ENCODE results near the gene UGT1A3.

UGT1A3 gene

GRCh38 chr2:233814056-233814835, 85.4 kb downstream of the UGT1A3 start:
- no peaks in the 10 kb centered on the region for H3K36me3 ChIP-seq (ENCODE audit: insufficient read depth, low read depth, low read length)
- H3K9ac ChIP-seq (ENCODE audit: low read depth, low read length) = no peak overlapping the region
- no peak overlapping the region for H3K27ac ChIP-seq (ENCODE audit: low read length)
- H3K4me3 ChIP-seq (ENCODE audit: low read length) = no peak overlapping the region
- no peaks in the 10 kb centered on the region for H3K9me3 ChIP-seq (ENCODE audit: insufficient read depth, low read depth, low read length)
- no peaks in the 10 kb centered on the region for H3K4me1 ChIP-seq (ENCODE audit: insufficient read depth, low read length)
- no peaks in the 10 kb centered on the region for H3K27me3 ChIP-seq (ENCODE audit: insufficient read depth, low read length)

DNA sequence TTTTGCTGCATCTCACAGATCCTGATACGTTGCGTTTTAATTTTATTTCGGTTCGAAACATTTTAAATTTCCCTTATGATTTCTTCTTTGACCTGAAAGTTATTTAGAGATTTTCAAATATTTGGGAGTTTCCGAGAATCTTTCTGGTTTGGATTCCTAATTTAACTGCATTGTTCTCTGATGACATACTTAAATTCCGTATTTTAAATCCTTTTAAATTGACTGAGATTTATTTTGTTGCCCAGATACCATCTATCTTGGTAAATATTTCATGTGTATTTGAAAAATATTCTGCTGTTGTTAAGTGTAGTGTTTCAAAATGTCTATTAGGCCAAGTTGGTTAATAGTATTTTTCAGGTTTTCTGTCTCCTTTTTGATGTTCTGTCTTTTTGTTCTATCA, 87.0 kb downstream of the UGT1A3 start:
- H3K9ac ChIP-seq (ENCODE audit: low read depth, low read length) = no peak overlapping the region
- H3K27ac ChIP-seq (ENCODE audit: low read length) = no peak overlapping the region
- H3K27me3 ChIP-seq (ENCODE audit: insufficient read depth, low read length) = no peaks in the 10 kb centered on the region
- H3K4me3 ChIP-seq (ENCODE audit: low read length) = no peak overlapping the region
- H3K9me3 ChIP-seq (ENCODE audit: insufficient read depth, low read depth, low read length) = no peaks in the 10 kb centered on the region
- H3K36me3 ChIP-seq (ENCODE audit: insufficient read depth, low read depth, low read length) = no peaks in the 10 kb centered on the region
- H3K4me1 ChIP-seq (ENCODE audit: insufficient read depth, low read length) = no peaks in the 10 kb centered on the region

DNA sequence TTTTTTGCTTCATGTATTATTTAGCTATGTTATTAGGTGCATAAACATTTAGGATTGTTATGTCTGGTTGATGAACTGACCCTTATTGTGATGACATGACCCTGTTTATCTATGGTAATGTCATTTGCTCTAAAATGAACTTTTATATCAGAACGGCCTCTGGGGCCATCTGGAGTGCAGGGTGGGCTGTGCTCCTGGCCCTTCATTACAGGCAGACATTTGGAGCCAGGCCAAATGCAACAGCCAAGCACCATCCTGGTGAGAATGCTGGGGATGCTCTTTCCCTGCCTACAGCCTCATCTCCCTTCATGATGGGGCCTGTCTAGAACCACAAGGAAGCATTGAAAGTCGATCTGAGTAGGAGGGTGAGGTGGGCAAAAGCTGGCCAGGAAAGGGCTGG, 87.5 kb downstream of the UGT1A3 start:
- no peaks in the 10 kb centered on the region for H3K36me3 ChIP-seq (ENCODE audit: insufficient read depth, low read depth, low read length)
- no peak overlapping the region for H3K27ac ChIP-seq (ENCODE audit: low read length)
- no peaks in the 10 kb centered on the region for H3K9me3 ChIP-seq (ENCODE audit: insufficient read depth, low read depth, low read length)
- no peak overlapping the region for H3K4me3 ChIP-seq (ENCODE audit: low read length)
- no peaks in the 10 kb centered on the region for H3K4me1 ChIP-seq (ENCODE audit: insufficient read depth, low read length)
- no peak overlapping the region for H3K9ac ChIP-seq (ENCODE audit: low read depth, low read length)
- no peaks in the 10 kb centered on the region for H3K27me3 ChIP-seq (ENCODE audit: insufficient read depth, low read length)

GRCh38 chr2:233816771-233817170, 87.9 kb downstream of the UGT1A3 start:
- H3K27ac ChIP-seq (ENCODE audit: low read length) = no peak overlapping the region
- H3K4me1 ChIP-seq (ENCODE audit: insufficient read depth, low read length) = no peaks in the 10 kb centered on the region
- no peaks in the 10 kb centered on the region for H3K27me3 ChIP-seq (ENCODE audit: insufficient read depth, low read length)
- H3K4me3 ChIP-seq (ENCODE audit: low read length) = no peak overlapping the region
- no peaks in the 10 kb centered on the region for H3K36me3 ChIP-seq (ENCODE audit: insufficient read depth, low read depth, low read length)
- no peak overlapping the region for H3K9ac ChIP-seq (ENCODE audit: low read depth, low read length)
- H3K9me3 ChIP-seq (ENCODE audit: insufficient read depth, low read depth, low read length) = no peaks in the 10 kb centered on the region

DNA sequence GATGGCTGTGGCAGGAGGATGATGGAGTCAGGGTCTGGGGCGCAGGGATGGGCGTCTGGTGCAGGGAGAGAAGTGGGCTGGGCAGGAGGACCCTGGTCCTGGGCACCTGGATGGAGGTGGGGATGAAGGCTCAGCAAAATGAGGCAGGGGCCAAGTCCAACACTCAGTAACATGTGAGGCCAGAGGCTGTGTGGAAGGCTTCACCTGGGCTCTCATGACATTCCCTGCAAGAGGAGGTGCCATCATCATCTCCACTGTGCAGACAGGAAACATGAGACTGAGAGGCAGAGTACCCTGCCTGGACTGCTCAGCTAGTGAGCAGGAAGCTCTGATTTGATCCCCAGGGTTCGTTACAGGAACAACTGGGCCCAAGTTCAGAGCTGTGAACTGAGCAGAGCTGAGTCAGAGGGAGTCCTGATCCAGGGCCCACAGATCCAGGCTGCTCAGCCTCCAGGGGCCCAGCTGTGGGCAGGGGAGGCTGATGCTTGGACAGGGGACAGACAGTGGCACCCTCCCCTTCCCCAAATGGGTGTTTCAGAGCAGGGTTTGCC, 88.6 kb downstream of the UGT1A3 start:
- H3K27me3 ChIP-seq (ENCODE audit: insufficient read depth, low read length) = no peaks in the 10 kb centered on the region
- no peaks in the 10 kb centered on the region for H3K4me1 ChIP-seq (ENCODE audit: insufficient read depth, low read length)
- H3K4me3 ChIP-seq (ENCODE audit: low read length) = no peak overlapping the region
- no peak overlapping the region for H3K27ac ChIP-seq (ENCODE audit: low read length)
- no peaks in the 10 kb centered on the region for H3K36me3 ChIP-seq (ENCODE audit: insufficient read depth, low read depth, low read length)
- H3K9ac ChIP-seq (ENCODE audit: low read depth, low read length) = no peak overlapping the region
- no peaks in the 10 kb centered on the region for H3K9me3 ChIP-seq (ENCODE audit: insufficient read depth, low read depth, low read length)

- Histone ChIP-seq H3K9me3 (ENCODE audit: insufficient read depth, low read depth, low read length) (no peaks in the 10 kb centered on the region), H3K27me3 (ENCODE audit: insufficient read depth, low read length) (no peaks in the 10 kb centered on the region), H3K36me3 (ENCODE audit: insufficient read depth, low read depth, low read length) (no peaks in the 10 kb centered on the region), H3K9ac (ENCODE audit: low read depth, low read length) (no peak overlapping the region), H3K4me1 (ENCODE audit: insufficient read depth, low read length) (no peaks in the 10 kb centered on the region), H3K4me3 (ENCODE audit: low read length) (no peak overlapping the region), H3K27ac (ENCODE audit: low read length) (no peak overlapping the region)
Observed at GRCh38 chr2:233817995-233818638, 89.3 kb downstream of the UGT1A3 start.

DNA sequence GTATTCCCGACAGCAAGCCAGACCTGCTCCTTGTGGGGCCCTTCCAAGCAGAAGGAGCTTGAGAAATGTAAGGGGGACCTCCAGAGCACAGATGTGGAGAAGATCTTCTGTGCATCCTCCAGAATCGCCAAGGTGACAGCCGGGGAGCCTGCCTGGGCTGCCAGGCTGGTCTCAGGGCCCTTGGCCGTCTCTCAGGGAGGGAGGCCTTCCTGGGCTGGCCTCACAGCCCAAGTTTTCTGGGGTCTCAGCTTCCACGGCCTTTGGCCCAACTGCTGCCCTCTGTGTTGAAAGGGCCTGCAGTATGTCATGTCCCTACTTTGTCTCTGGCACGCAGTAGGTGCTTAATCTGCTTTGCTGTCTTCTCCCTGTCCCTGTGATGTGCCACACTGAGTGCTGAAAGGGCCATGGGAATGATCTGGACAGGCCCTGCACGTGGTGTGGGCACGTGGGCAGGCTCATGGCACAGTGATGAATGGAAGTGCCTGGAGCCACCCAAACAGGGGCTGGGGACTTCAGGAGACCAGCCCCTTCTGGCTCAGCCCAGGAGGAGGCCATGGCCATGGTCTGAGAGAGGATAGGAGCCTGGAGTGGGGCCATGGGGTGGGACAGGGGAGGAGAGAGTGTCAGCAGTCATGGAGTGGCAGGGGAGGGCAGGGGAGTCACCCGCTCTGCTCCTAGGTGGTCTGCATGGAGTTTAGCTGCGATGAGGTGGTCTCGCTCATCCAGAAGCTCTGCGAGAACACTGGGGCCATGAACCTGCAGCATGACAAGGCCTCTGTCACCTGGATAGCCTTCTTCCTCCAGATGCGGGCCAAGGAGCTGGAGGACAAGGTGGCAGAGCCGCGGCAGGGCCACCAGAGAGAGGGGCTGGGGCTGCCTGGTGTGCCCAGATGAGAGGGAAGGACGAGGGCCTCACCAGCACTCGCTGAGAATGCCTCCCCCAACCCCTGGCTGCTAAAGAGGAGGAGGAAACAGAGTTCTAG, 90.1 kb downstream of the UGT1A3 start:
- no peak overlapping the region for H3K27ac ChIP-seq (ENCODE audit: low read length)
- H3K36me3 ChIP-seq (ENCODE audit: insufficient read depth, low read depth, low read length) = no peaks in the 10 kb centered on the region
- no peaks in the 10 kb centered on the region for H3K4me1 ChIP-seq (ENCODE audit: insufficient read depth, low read length)
- H3K4me3 ChIP-seq (ENCODE audit: low read length) = no peak overlapping the region
- H3K9me3 ChIP-seq (ENCODE audit: insufficient read depth, low read depth, low read length) = no peaks in the 10 kb centered on the region
- no peak overlapping the region for H3K9ac ChIP-seq (ENCODE audit: low read depth, low read length)
- H3K27me3 ChIP-seq (ENCODE audit: insufficient read depth, low read length) = no peaks in the 10 kb centered on the region

DNA sequence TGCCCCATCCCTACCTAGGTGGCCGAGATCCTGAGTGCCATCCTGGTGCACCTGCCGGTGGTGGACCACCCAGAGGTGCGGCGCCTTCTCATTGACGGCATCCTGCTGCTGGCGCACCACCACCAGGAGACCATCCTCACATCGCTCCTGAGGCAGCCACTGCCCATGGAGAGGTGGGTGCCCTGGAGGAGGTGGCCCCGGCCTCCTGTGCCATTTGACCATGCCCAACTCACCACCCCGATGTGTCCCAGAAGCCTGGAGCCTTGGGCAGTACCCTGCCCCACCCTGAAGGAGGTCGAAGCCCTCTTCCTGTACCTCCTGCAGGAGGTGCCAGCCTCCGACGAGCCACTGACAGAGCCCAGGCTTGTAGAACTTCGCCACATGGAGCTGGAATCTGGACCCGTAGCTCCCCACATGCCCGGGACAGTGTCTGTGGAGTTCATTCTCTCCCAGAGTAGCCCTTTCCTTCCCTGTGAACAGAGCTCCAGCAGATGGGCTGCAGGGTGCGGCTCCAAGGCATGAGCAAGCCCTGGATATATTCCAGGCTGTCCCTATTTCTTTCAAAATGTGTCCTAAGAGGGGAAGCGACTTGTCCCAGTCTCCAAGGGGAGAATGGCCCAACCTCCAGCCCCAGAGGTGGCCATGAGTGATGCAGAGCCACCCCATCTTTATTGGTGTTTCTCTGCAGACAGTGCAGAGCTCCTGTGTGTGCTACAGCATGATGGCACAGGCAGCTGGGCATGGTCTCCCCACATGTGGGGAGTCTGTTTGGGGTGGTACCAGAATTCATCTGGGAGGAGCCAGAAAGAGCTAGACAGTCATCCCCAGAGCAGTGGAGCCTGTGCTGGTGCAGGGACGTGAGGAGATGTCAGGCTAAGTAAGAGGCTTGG, 91.3 kb downstream of the UGT1A3 start:
- no peak overlapping the region for H3K9ac ChIP-seq (ENCODE audit: low read depth, low read length)
- H3K4me1 ChIP-seq (ENCODE audit: insufficient read depth, low read length) = no peaks in the 10 kb centered on the region
- H3K27me3 ChIP-seq (ENCODE audit: insufficient read depth, low read length) = no peaks in the 10 kb centered on the region
- no peak overlapping the region for H3K27ac ChIP-seq (ENCODE audit: low read length)
- no peak overlapping the region for H3K4me3 ChIP-seq (ENCODE audit: low read length)
- no peaks in the 10 kb centered on the region for H3K9me3 ChIP-seq (ENCODE audit: insufficient read depth, low read depth, low read length)
- H3K36me3 ChIP-seq (ENCODE audit: insufficient read depth, low read depth, low read length) = no peaks in the 10 kb centered on the region

- Histone ChIP-seq H3K4me1 (ENCODE audit: insufficient read depth, low read length) (no peaks in the 10 kb centered on the region), H3K9me3 (ENCODE audit: insufficient read depth, low read depth, low read length) (no peaks in the 10 kb centered on the region), H3K36me3 (ENCODE audit: insufficient read depth, low read depth, low read length) (no peaks in the 10 kb centered on the region), H3K9ac (ENCODE audit: low read depth, low read length) (no peak overlapping the region), H3K27ac (ENCODE audit: low read length) (no peak overlapping the region), H3K4me3 (ENCODE audit: low read length) (no peak overlapping the region), H3K27me3 (ENCODE audit: insufficient read depth, low read length) (no peaks in the 10 kb centered on the region)
Observed at GRCh38 chr2:233820774-233821105, 91.9 kb downstream of the UGT1A3 start.

- Histone ChIP-seq H3K9me3 (ENCODE audit: insufficient read depth, low read depth, low read length) (no peaks in the 10 kb centered on the region), H3K27ac (ENCODE audit: low read length) (no peak overlapping the region), H3K36me3 (ENCODE audit: insufficient read depth, low read depth, low read length) (no peaks in the 10 kb centered on the region), H3K4me1 (ENCODE audit: insufficient read depth, low read length) (no peaks in the 10 kb centered on the region), H3K27me3 (ENCODE audit: insufficient read depth, low read length) (no peaks in the 10 kb centered on the region), H3K4me3 (ENCODE audit: low read length) (no peak overlapping the region), H3K9ac (ENCODE audit: low read depth, low read length) (no peak overlapping the region)
Observed at GRCh38 chr2:233821196-233821595, 92.4 kb downstream of the UGT1A3 start.

GRCh38 chr2:233821709-233822100, 92.9 kb downstream of the UGT1A3 start:
- Histone ChIP-seq H3K9ac (ENCODE audit: low read depth, low read length) (no peak overlapping the region), H3K27ac (ENCODE audit: low read length) (no peak overlapping the region), H3K36me3 (ENCODE audit: insufficient read depth, low read depth, low read length) (no peaks in the 10 kb centered on the region), H3K9me3 (ENCODE audit: insufficient read depth, low read depth, low read length) (no peaks in the 10 kb centered on the region), H3K4me1 (ENCODE audit: insufficient read depth, low read length) (no peaks in the 10 kb centered on the region), H3K4me3 (ENCODE audit: low read length) (no peak overlapping the region), H3K27me3 (ENCODE audit: insufficient read depth, low read length) (no peaks in the 10 kb centered on the region)

All from iPS-20b (cell line).